GM23338 (cell line): ENCODE measurements around the gene NRBP1. TPM values are rescaled to one million over a fixed set of nuclear protein-coding genes. Genes with fewer than 3 reads are reported as not detected.

Experiments
- ATAC-seq: fragments of 200-7000 bp; cut with Tn5 transposase; 3 replicates; pipeline ENCODE4 v1.9.1; 2020
- DNase-seq: peaks from one replicate; pipeline ENCODE4 v3.0.0-alpha.2; 2015; ENCODE audit warnings: low spot score
- H2AFZ ChIP-seq: fragments of 200-600 bp; sonication (generic); 2 replicates; pipeline ENCODE4 v1.8.0; 2016; ENCODE audit warnings: antibody characterized with exemption, mild to moderate bottlenecking, moderate library complexity
- H3F3A ChIP-seq: fragments of 200-600 bp; sonication (generic); replicated peaks from 2 replicates; pipeline ENCODE4 v1.8.0; 2017; ENCODE audit warnings: antibody characterized with exemption, mixed run types, low read depth
- H3K27ac ChIP-seq: fragments of 200-600 bp; sonication (generic); 2 replicates; pipeline ENCODE4 v1.6.1; 2016; ENCODE audit warnings: low read depth
- H3K27me3 ChIP-seq: fragments of 200-600 bp; sonication (generic); 2 replicates; pipeline ENCODE4 v1.8.0; 2016; ENCODE audit warnings: mild to moderate bottlenecking, mixed run types, moderate library complexity; ENCODE audit not compliant: insufficient read depth
- H3K36me3 ChIP-seq: fragments of 200-600 bp; sonication (generic); 2 replicates; pipeline ENCODE4 v1.8.0; 2016; ENCODE audit warnings: mild to moderate bottlenecking; ENCODE audit not compliant: insufficient read depth
- H3K4me1 ChIP-seq: fragments of 200-600 bp; sonication (generic); 2 replicates; pipeline ENCODE4 v1.8.0; 2016; ENCODE audit warnings: mild to moderate bottlenecking, moderate library complexity; ENCODE audit not compliant: insufficient read depth
- H3K4me2 ChIP-seq: fragments of 200-600 bp; sonication (generic); 2 replicates; pipeline ENCODE4 v1.7.1; 2017; ENCODE audit warnings: mixed run types
- H3K4me3 ChIP-seq: fragments of 200-600 bp; sonication (generic); 2 replicates; pipeline ENCODE4 v1.6.1; 2016; ENCODE audit warnings: mixed run types
- H3K79me2 ChIP-seq: fragments of 200-600 bp; sonication (generic); replicated peaks from 2 replicates; pipeline ENCODE4 v1.8.0; 2017; ENCODE audit warnings: mild to moderate bottlenecking; ENCODE audit not compliant: insufficient read depth
- H3K9me2 ChIP-seq: fragments of 200-600 bp; sonication (generic); 2 replicates; pipeline ENCODE4 v1.8.0; 2017; ENCODE audit not compliant: insufficient read depth
- H4K20me1 ChIP-seq: fragments of 200-600 bp; sonication (generic); replicated peaks from 2 replicates; pipeline ENCODE4 v1.8.0; 2017; ENCODE audit warnings: mild to moderate bottlenecking; ENCODE audit not compliant: insufficient read depth
- H3K27ac Mint-ChIP-seq: 2 replicates; pipeline ENCODE4 v1.8.0; 2020; ENCODE audit warnings: inconsistent platforms, mild to moderate bottlenecking, moderate library complexity, mixed read lengths
- H3K27me3 Mint-ChIP-seq: 3 replicates; pipeline ENCODE4 v1.8.0; 2022; ENCODE audit warnings: low read depth, mild to moderate bottlenecking, moderate library complexity, mixed read lengths, inconsistent platforms; ENCODE audit not compliant: insufficient read depth, poor library complexity
- H3K36me3 Mint-ChIP-seq: 3 replicates; pipeline ENCODE4 v1.8.0; 2021; ENCODE audit warnings: low read depth, mild to moderate bottlenecking, inconsistent platforms, moderate library complexity, mixed read lengths
- H3K4me1 Mint-ChIP-seq: 3 replicates; pipeline ENCODE4 v1.8.0; 2020; ENCODE audit warnings: mild to moderate bottlenecking, inconsistent platforms, mixed read lengths
- H3K4me3 Mint-ChIP-seq: 3 replicates; pipeline ENCODE4 v1.8.0; 2021; ENCODE audit warnings: moderate library complexity, mild to moderate bottlenecking, inconsistent platforms, mixed read lengths
- H3K9me3 Mint-ChIP-seq: 3 replicates; pipeline ENCODE4 v1.8.0; 2020; ENCODE audit warnings: moderate library complexity, mild to moderate bottlenecking, inconsistent platforms, mixed read lengths
- CREB1 ChIP-seq: fragments of 250-450 bp; sonication (Bioruptor Pico); IDR thresholded peaks from 2 replicates; pipeline ENCODE4 v1.5.0; 2020; ENCODE audit warnings: low read depth, mild to moderate bottlenecking, moderate library complexity
- CTCF ChIP-seq, 2 experiments: fragments of 200-600 bp in 1 of 2; sonication (generic) in 1 of 2; conservative IDR thresholded peaks; 2 replicates each; pipeline versions ENCODE4 v1.5.1 to v1.6.1; 2016 to 2017; ENCODE audit warnings: antibody characterized with exemption in 2 of 2, low read depth in 2 of 2, mild to moderate bottlenecking in 2 of 2, moderate library complexity in 1 of 2
- ETS1 ChIP-seq: IDR thresholded peaks from 2 replicates; pipeline ENCODE4 v1.6.1; 2016; ENCODE audit warnings: antibody characterized with exemption
- EZH2phosphoT487 ChIP-seq: fragments of 200-600 bp; sonication (generic); IDR thresholded peaks from one replicate; pipeline ENCODE4 v1.8.1; 2018; ENCODE audit warnings: antibody characterized with exemption; ENCODE audit not compliant: unreplicated experiment
- JUNB ChIP-seq: IDR thresholded peaks from one replicate; pipeline ENCODE4 v1.6.1; 2016; ENCODE audit warnings: antibody characterized with exemption; ENCODE audit not compliant: unreplicated experiment
- NANOG ChIP-seq: IDR thresholded peaks from 2 replicates; pipeline ENCODE4 v1.6.1; 2016; ENCODE audit warnings: antibody characterized with exemption, borderline replicate concordance
- POLR2AphosphoS5 ChIP-seq: IDR thresholded peaks from 2 replicates; pipeline ENCODE4 v1.6.1; 2016; ENCODE audit warnings: antibody characterized with exemption, low read depth
- REST ChIP-seq: IDR thresholded peaks from one replicate; pipeline ENCODE4 v1.6.1; 2018; ENCODE audit warnings: antibody characterized with exemption; ENCODE audit not compliant: unreplicated experiment
- ZNF114 ChIP-seq: fragments of 250-450 bp; sonication (Bioruptor Pico); IDR thresholded peaks from 2 replicates; pipeline ENCODE4 v1.5.0; 2020; ENCODE audit warnings: mild to moderate bottlenecking, moderate library complexity
- ZNF331 ChIP-seq: fragments of 250-450 bp; sonication (Bioruptor Pico); IDR thresholded peaks from 2 replicates; pipeline ENCODE4 v1.5.0; 2020; ENCODE audit warnings: low read depth, mild to moderate bottlenecking, moderate library complexity
- ZNF462 ChIP-seq: fragments of 250-450 bp; sonication (Bioruptor Pico); IDR thresholded peaks from 2 replicates; pipeline ENCODE4 v1.5.0; 2020; ENCODE audit warnings: mild to moderate bottlenecking, moderate library complexity
- polyA plus RNA-seq: library from polyadenylated mRNA; unstranded; fragments of >200 nt; fragmentation: Nextera tagmentation; extraction: Ambion mirVana; gene quantifications from 2 replicates; pipeline ENCODE4 v1.2.1, GENCODE V29; 2016
- total RNA-seq: library from RNA; depleted of rRNA; stranded (reverse); fragments of >200 nt; shearing (Covaris generic); gene quantifications from 2 replicates; pipeline ENCODE4 v1.2.3, GENCODE V29; 2014

NRBP1 gene
- total and polyA plus RNA-seq, 2 experiments from 2014 or later: 75.0 to 128 TPM

GRCh38 chr2:27421660-27422250 lies 6.7 kb upstream of the NRBP1 start (continued):
- no peak for TF ChIP-seq ZNF462 (CRISPR knock-in tag)
- no peak for TF ChIP-seq JUNB

GRCh38 chr2:27422958-27423357 lies 5.5 kb upstream of the NRBP1 start:
- Histone ChIP-seq H3K27ac (no peak overlapping the region), H3F3A (0 out of 2 replicates have a peak, but pooled peaks cover 2% of the 10 kb centered on the region), H4K20me1 (no peaks in the 10 kb centered on the region), H3K9me2 (no peaks in the 10 kb centered on the region), H3K4me3 (no peak overlapping the region), H3K27me3 (no peaks in the 10 kb centered on the region), H3K36me3 (no peaks in the 10 kb centered on the region), H3K79me2 (no peaks in the 10 kb centered on the region), H3K4me2 (no peak overlapping the region), H3K4me1 (no peaks in the 10 kb centered on the region), H2AFZ (no peak overlapping the region)
- Mint-ChIP-seq H3K4me3 (no peak overlapping the region), H3K27ac (no peak overlapping the region), H3K36me3 (no peaks in the 10 kb centered on the region), H3K4me1 (peaks cover 7% of the 10 kb centered on the region), H3K9me3 (no peaks in the 10 kb centered on the region), H3K27me3 (no peaks in the 10 kb centered on the region)
- DNase-seq (no peak), ATAC-seq (no peak)
- TF ChIP-seq ZNF114 (no peak), CREB1 (CRISPR knock-in tag) (no peak), JUNB (no peak), POLR2AphosphoS5 (no peak), NANOG (no peak), CTCF (conservative IDR thresholded peaks at IDR 0.05; ENCODE audit: low read depth in 2 of 2) (no peak), EZH2phosphoT487 (no peak), ETS1 (no peak), ZNF331 (no peak), REST (no peak)
